IMR-90 (cell line): Measurements from ENCODE around the gene ZNF608. TPM values are rescaled to one million over a fixed set of nuclear protein-coding genes. Genes with fewer than 3 reads are reported as not detected.

Experiments used
- ATAC-seq: fragments of 200-7000 bp; cut with Tn5 transposase; 2 replicates; pipeline ENCODE4 v1.9.1; 2020; ENCODE audit warnings: low read depth, mild to moderate bottlenecking, moderate library complexity
- BruUV-seq: library from RNA; stranded (reverse); fragments of 400-500 nt; replicated peaks from 2 replicates; lab custom pipeline; 2021; lab: Mats Ljungman, UMichigan
- CTCF ChIA-PET: fragments of 300-600 bp; formaldehyde crosslinking; extraction: SDS; loops from one replicate; lab custom pipeline; 2021; ENCODE audit warnings: antibody characterized with exemption; lab: Yijun Ruan, JAX
- POLR2A ChIA-PET: fragments of 300-600 bp; sonication (Branson Sonifier 250); formaldehyde crosslinking; loops from one replicate; lab custom pipeline; 2022; ENCODE audit warnings: antibody characterized with exemption; ENCODE audit not compliant: unreplicated experiment; lab: Charles Lee
- DNase-seq: peaks from one replicate; pipeline ENCODE4 v3.0.0; 2013
- H2AFZ ChIP-seq: replicated peaks from 2 replicates; pipeline ENCODE3; 2013; ENCODE audit warnings: low read length, mild to moderate bottlenecking; ENCODE audit not compliant: poor library complexity
- H2AK5ac ChIP-seq: 2 replicates; pipeline ENCODE4 v1.6.1; 2013; ENCODE audit warnings: low read depth, low read length, inconsistent platforms
- H2AK9ac ChIP-seq: replicated peaks from 2 replicates; pipeline ENCODE3; 2013; ENCODE audit warnings: mild to moderate bottlenecking, low read depth, low read length, moderate library complexity; ENCODE audit not compliant: poor library complexity
- H2BK120ac ChIP-seq: 2 replicates; pipeline ENCODE4 v1.6.1; 2013; ENCODE audit warnings: low read depth, low read length, inconsistent platforms
- H2BK15ac ChIP-seq: 3 replicates; pipeline ENCODE4 v1.6.1; 2013; ENCODE audit warnings: low read depth, low read length, inconsistent platforms
- H2BK20ac ChIP-seq: 2 replicates; pipeline ENCODE4 v1.6.1; 2013; ENCODE audit warnings: low read depth, mild to moderate bottlenecking, inconsistent platforms, low read length, moderate library complexity
- H2BK5ac ChIP-seq: 2 replicates; pipeline ENCODE4 v1.6.1; 2013; ENCODE audit warnings: mild to moderate bottlenecking, low read depth, low read length, inconsistent platforms; ENCODE audit not compliant: poor library complexity, severe bottlenecking
- H3K14ac ChIP-seq: replicated peaks from 2 replicates; pipeline ENCODE4 v1.6.1; 2013; ENCODE audit warnings: low read depth, low read length, inconsistent platforms
- H3K18ac ChIP-seq: 2 replicates; pipeline ENCODE4 v1.6.1; 2013; ENCODE audit warnings: low read depth, low read length, control low read depth
- H3K23ac ChIP-seq: 2 replicates; pipeline ENCODE4 v1.6.1; 2013; ENCODE audit warnings: low read depth, low read length, inconsistent platforms
- H3K27ac ChIP-seq: 2 replicates; pipeline ENCODE4 v1.5.1; 2013; ENCODE audit warnings: mild to moderate bottlenecking, control low read depth, low read length; ENCODE audit not compliant: insufficient read depth
- H3K27me3 ChIP-seq: 2 replicates; pipeline ENCODE4 v1.6.1; 2013; ENCODE audit warnings: low read length; ENCODE audit not compliant: control insufficient read depth, insufficient read depth
- H3K36me3 ChIP-seq: 2 replicates; pipeline ENCODE4 v1.6.1; 2013; ENCODE audit warnings: low read length, mixed read lengths; ENCODE audit not compliant: control insufficient read depth, insufficient read depth
- H3K4ac ChIP-seq: 2 replicates; pipeline ENCODE4 v1.6.1; 2013; ENCODE audit warnings: low read depth, low read length, inconsistent platforms
- H3K4me1 ChIP-seq: 2 replicates; pipeline ENCODE4 v1.6.1; 2013; ENCODE audit warnings: low read length, mixed read lengths; ENCODE audit not compliant: control insufficient read depth, insufficient read depth
- H3K4me2 ChIP-seq: 2 replicates; pipeline ENCODE4 v1.6.1; 2013; ENCODE audit warnings: low read depth, mild to moderate bottlenecking, control low read depth, low read length, moderate library complexity
- H3K4me3 ChIP-seq: 2 replicates; pipeline ENCODE4 v1.5.1; 2013; ENCODE audit warnings: low read depth, mild to moderate bottlenecking, control low read depth, low read length, moderate library complexity; ENCODE audit not compliant: insufficient read depth
- H3K56ac ChIP-seq: 2 replicates; pipeline ENCODE4 v1.6.1; 2013; ENCODE audit warnings: low read length, inconsistent platforms; ENCODE audit not compliant: insufficient read depth; ENCODE audit errors: extremely low read depth
- H3K79me1 ChIP-seq, 2 experiments: 2 replicates each; pipeline ENCODE4 v1.6.1; 2013; ENCODE audit warnings: low read length in 2 of 2, inconsistent platforms in 1 of 2, low read depth in 1 of 2
- H3K9ac ChIP-seq: 2 replicates; pipeline ENCODE4 v1.6.1; 2013; ENCODE audit warnings: low read depth, low read length, control low read depth
- H3K9me1 ChIP-seq: 2 replicates; pipeline ENCODE4 v1.6.1; 2013; ENCODE audit warnings: low read length, inconsistent platforms; ENCODE audit not compliant: insufficient read depth
- H3K9me3 ChIP-seq: 2 replicates; pipeline ENCODE4 v1.6.1; 2013; ENCODE audit warnings: low read length; ENCODE audit not compliant: control insufficient read depth, insufficient read depth
- H4K20me1 ChIP-seq: 2 replicates; pipeline ENCODE4 v1.6.1; 2013; ENCODE audit warnings: low read length, inconsistent platforms; ENCODE audit not compliant: insufficient read depth
- H4K5ac ChIP-seq: 2 replicates; pipeline ENCODE4 v1.6.1; 2013; ENCODE audit warnings: mild to moderate bottlenecking, low read depth, low read length, control low read depth
- H4K8ac ChIP-seq, 2 experiments: 2 replicates each; pipeline ENCODE4 v1.6.1; 2013; ENCODE audit warnings: low read depth in 2 of 2, low read length in 2 of 2, control low read depth in 1 of 2, inconsistent platforms in 1 of 2
- H4K91ac ChIP-seq: 2 replicates; pipeline ENCODE4 v1.6.1; 2013; ENCODE audit warnings: low read depth, low read length, inconsistent platforms; ENCODE audit not compliant: insufficient read depth
- BHLHE40 ChIP-seq: fragments of 150-350 bp; IDR thresholded peaks from 2 replicates; pipeline ENCODE4 v1.6.1; 2016; ENCODE audit warnings: mild to moderate bottlenecking, low read depth, low read length
- CEBPB ChIP-seq: IDR thresholded peaks from 2 replicates; pipeline ENCODE4 v1.6.1; 2012; ENCODE audit warnings: low read depth, low read length, improper control_type of control experiment
- CHD1 ChIP-seq: IDR thresholded peaks from 2 replicates; pipeline ENCODE4 v1.6.1; 2012; ENCODE audit warnings: low read depth, low read length, improper control_type of control experiment
- CTCF ChIP-seq: conservative IDR thresholded peaks from 2 replicates; pipeline ENCODE4 v1.5.1; 2012; ENCODE audit warnings: mild to moderate bottlenecking, low read depth, low read length, improper control_type of control experiment
- FOS ChIP-seq: fragments of 150-350 bp; IDR thresholded peaks from 2 replicates; pipeline ENCODE4 v1.6.1; 2016; ENCODE audit warnings: low read depth, low read length
- MAFK ChIP-seq: IDR thresholded peaks from 2 replicates; pipeline ENCODE4 v1.6.1; 2012; ENCODE audit warnings: low read depth, low read length, improper control_type of control experiment
- MAZ ChIP-seq: IDR thresholded peaks from 2 replicates; pipeline ENCODE4 v1.6.1; 2012; ENCODE audit warnings: low read depth, mild to moderate bottlenecking, low read length, improper control_type of control experiment, moderate library complexity, borderline replicate concordance
- MXI1 ChIP-seq: IDR thresholded peaks from 2 replicates; pipeline ENCODE4 v1.6.1; 2012; ENCODE audit warnings: low read depth, mild to moderate bottlenecking, low read length, moderate library complexity, borderline replicate concordance
- NFE2L2 ChIP-seq: fragments of 150-350 bp; IDR thresholded peaks from 2 replicates; pipeline ENCODE4 v1.6.1; 2016; ENCODE audit warnings: low read depth, mild to moderate bottlenecking, low read length
- POLR2A ChIP-seq: IDR thresholded peaks from 2 replicates; pipeline ENCODE4 v1.6.1; 2012; ENCODE audit warnings: mild to moderate bottlenecking, low read depth, low read length
- RAD21 ChIP-seq: IDR thresholded peaks from 2 replicates; pipeline ENCODE4 v1.6.1; 2012; ENCODE audit warnings: low read length, improper control_type of control experiment
- RCOR1 ChIP-seq: IDR thresholded peaks from 2 replicates; pipeline ENCODE4 v1.6.1; 2012; ENCODE audit warnings: mild to moderate bottlenecking, low read length, improper control_type of control experiment; ENCODE audit not compliant: insufficient replicate concordance
- RFX5 ChIP-seq: IDR thresholded peaks from 2 replicates; pipeline ENCODE4 v1.8.0; 2012; ENCODE audit warnings: low read depth, mild to moderate bottlenecking, low read length, moderate library complexity
- SMC3 ChIP-seq: fragments of 150-350 bp; IDR thresholded peaks from 2 replicates; pipeline ENCODE4 v1.6.1; 2016; ENCODE audit warnings: low read depth, mild to moderate bottlenecking, antibody characterized with exemption, low read length, moderate library complexity
- USF2 ChIP-seq: fragments of 150-350 bp; IDR thresholded peaks from 2 replicates; pipeline ENCODE4 v1.6.1; 2017; ENCODE audit warnings: mild to moderate bottlenecking, antibody characterized with exemption, low read length, low read depth
- WGBS, 2 experiments: methylation state at CpG; one replicate each; pipeline versions ENCODE4 v1.1.5 to v1.1.7; 2013; ENCODE audit warnings: missing lambda C conversion rate in 2 of 2; ENCODE audit not compliant: insufficient read length in 1 of 2; ENCODE audit errors: extremely low coverage in 2 of 2; 5-methylcytosine and 5-hydroxymethylcytosine counted together
- dilution Hi-C: fragments of 300-500 bp; cut with HindIII; formaldehyde crosslinking; loops from one replicate; pipeline ENCODE4 v1.14.3; 2018; ENCODE audit warnings: low sequenced_read_pairs; ENCODE audit not compliant: unreplicated experiment
- in situ Hi-C: fragments of 300-500 bp; cut with MboI; formaldehyde crosslinking; loops from 3 replicates; pipeline ENCODE4 v1.14.3; 2019; ENCODE audit warnings: low sequenced_read_pairs, inconsistent platforms, mixed read lengths
- intact Hi-C: fragments of 100-400 bp; cut with micrococcal nuclease; formaldehyde crosslinking; loops from 2 replicates; pipeline ENCODE4 v1.10.0; 2022
- polyA plus RNA-seq, 3 experiments: library from polyadenylated mRNA; depleted of rRNA; stranded (reverse); fragments of >200 nt; gene quantifications; 2 replicates each; pipeline ENCODE4 v1.2.3, GENCODE V29; 2012; ENCODE audit warnings: low replicate concordance in 1 of 3
- total RNA-seq: library from RNA; depleted of rRNA; stranded (reverse); fragments of >200 nt; gene quantifications from 2 replicates; pipeline ENCODE4 v1.2.3, GENCODE V29; 2012
- TF ChIP-seq, protein P1 (sequence below): fragments of 150-350 bp; IDR thresholded peaks from 2 replicates; pipeline ENCODE4 v1.6.1; 2016; ENCODE audit warnings: low read depth, mild to moderate bottlenecking, low read length, moderate library complexity, borderline replicate concordance

ZNF608 gene
- total and polyA plus RNA-seq, 2 of the 4 experiments (the other 2 are of a cell fraction) = 9.8 to 15.1 TPM

DNA sequence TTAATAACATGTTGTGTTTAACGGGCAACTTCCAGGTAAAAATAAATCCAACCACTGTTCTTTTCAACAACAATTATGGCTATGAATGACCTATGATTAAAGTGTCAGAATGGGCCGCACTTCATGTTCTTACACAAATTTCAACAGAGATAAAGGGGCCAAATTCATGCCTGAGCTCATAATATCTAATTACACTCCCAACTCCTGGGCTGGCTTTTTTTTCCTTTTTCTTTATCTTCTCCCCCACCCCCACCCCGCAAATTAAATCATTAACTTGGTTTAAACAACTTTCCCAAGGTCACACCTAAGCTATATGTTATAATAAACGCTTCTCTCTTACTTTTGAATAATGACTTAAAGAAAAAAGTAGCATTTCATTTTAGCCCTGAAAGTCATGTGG, 25.8 kb downstream of the ZNF608 start:
- Histone ChIP-seq H3K23ac (no peak overlapping the region), H2BK15ac (no peak overlapping the region), H3K4ac (no peak overlapping the region), H4K20me1 (peaks cover 3% of the 10 kb centered on the region; the same call in 1 of the 2 replicates), H2AK9ac (no peak overlapping the region), H3K4me2 (no peak overlapping the region), H3K4me3 (no peak overlapping the region), H2AK5ac (no peak overlapping the region), H3K56ac (no peak overlapping the region), H3K79me1 (peaks cover 30 to 46% of the 10 kb centered on the region in 2 experiments), H3K36me3 (no peaks in the 10 kb centered on the region), H3K9ac (no peak overlapping the region), H3K27ac (no peak overlapping the region), H3K9me3 (no peaks in the 10 kb centered on the region), H2BK5ac (no peak overlapping the region), H3K27me3 (no peaks in the 10 kb centered on the region), H4K91ac (no peak overlapping the region), H3K9me1 (no peaks in the 10 kb centered on the region; the same call in 1 of the 2 replicates), H4K8ac (no peak overlapping the region), H2BK120ac (no peak overlapping the region), H3K14ac (no peak overlapping the region), H3K18ac (no peak overlapping the region), H2BK20ac (no peak overlapping the region), H3K4me1 (no peaks in the 10 kb centered on the region), H2AFZ (no peak overlapping the region), H4K5ac (no peak overlapping the region)
- ATAC-seq = no peak
- no peak for DNase-seq
- no TSS peak for BruUV-seq
- in situ Hi-C loops = no loop called here
- no peak for TF ChIP-seq CTCF
- no peak for TF ChIP-seq SMC3
- no peak for TF ChIP-seq BHLHE40
- TF ChIP-seq NFE2L2 = no peak
- no peak for TF ChIP-seq CEBPB
- TF ChIP-seq RFX5 = no peak
- TF ChIP-seq MXI1 = no peak
- no peak for TF ChIP-seq RAD21
- TF ChIP-seq MAFK = no peak
- TF ChIP-seq USF2 = no peak
- TF ChIP-seq, protein P1, sequence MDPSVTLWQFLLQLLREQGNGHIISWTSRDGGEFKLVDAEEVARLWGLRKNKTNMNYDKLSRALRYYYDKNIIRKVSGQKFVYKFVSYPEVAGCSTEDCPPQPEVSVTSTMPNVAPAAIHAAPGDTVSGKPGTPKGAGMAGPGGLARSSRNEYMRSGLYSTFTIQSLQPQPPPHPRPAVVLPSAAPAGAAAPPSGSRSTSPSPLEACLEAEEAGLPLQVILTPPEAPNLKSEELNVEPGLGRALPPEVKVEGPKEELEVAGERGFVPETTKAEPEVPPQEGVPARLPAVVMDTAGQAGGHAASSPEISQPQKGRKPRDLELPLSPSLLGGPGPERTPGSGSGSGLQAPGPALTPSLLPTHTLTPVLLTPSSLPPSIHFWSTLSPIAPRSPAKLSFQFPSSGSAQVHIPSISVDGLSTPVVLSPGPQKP = no peak
- TF ChIP-seq FOS = no peak
- TF ChIP-seq MAZ = no peak
- no peak for TF ChIP-seq POLR2A
- no peak for TF ChIP-seq RCOR1
- no peak for TF ChIP-seq CHD1
- ChIA-PET CTCF (no interaction called here), POLR2A (no interaction called here)
- dilution Hi-C loops = no loop called here
- WGBS, 2 experiments = 100% methylated on average over 1 of the region's 4 CpGs; no CpG with 5 or more reads in 1 of the 2 experiments
- intact Hi-C loops = no loop called here
